Dermis blood vessel endothelial cell (primary cell): ENCODE results near the gene SRGAP2B. TPM values are rescaled to one million over a fixed set of nuclear protein-coding genes. Genes with fewer than 3 reads are reported as not detected.
"Not testable (repeated sequence)": the region's sequence is repeated elsewhere in the genome, so short reads cannot be mapped to it uniquely, and the experiment has no call there.

ENCODE experiments used
- DNase-seq: peaks from one replicate; pipeline ENCODE4 v3.0.0; 2010
- total RNA-seq: library from RNA; depleted of rRNA; stranded (reverse); fragments of >200 nt; gene quantifications from 2 replicates; pipeline ENCODE4 v1.2.3, GENCODE V29; 2014

The SRGAP2B gene
- total RNA-seq, 1 donor from 2014 or later: 142 TPM

GRCh38 chr1:144946525-144947480 is 148.3 kb downstream of the SRGAP2B start:
- DNase-seq: not testable (repeated sequence)

- not testable (repeated sequence) for DNase-seq
These were observed 153.4 kb downstream of the SRGAP2B start for GRCh38 chr1:144941710-144942109.

- not testable (repeated sequence) for DNase-seq
These were observed 155.1 kb downstream of the SRGAP2B start for GRCh38 chr1:144940054-144940453.

- not testable (repeated sequence) for DNase-seq
These were observed 156.5 kb downstream of the SRGAP2B start for GRCh38 chr1:144938627-144939026.

- not testable (repeated sequence) for DNase-seq
These were observed 158.9 kb downstream of the SRGAP2B start for GRCh38 chr1:144936186-144936732.

GRCh38 chr1:144935310-144935709 is 159.8 kb downstream of the SRGAP2B start:
- DNase-seq: not testable (repeated sequence)

- DNase-seq: not testable (repeated sequence)
These were observed 162.1 kb downstream of the SRGAP2B start for GRCh38 chr1:144933014-144933413.

GRCh38 chr1:144932153-144932552 is 163.0 kb downstream of the SRGAP2B start:
- not testable (repeated sequence) for DNase-seq

GRCh38 chr1:144931553-144931952 is 163.6 kb downstream of the SRGAP2B start:
- not testable (repeated sequence) for DNase-seq

- DNase-seq: not testable (repeated sequence)
These were observed 164.9 kb downstream of the SRGAP2B start for GRCh38 chr1:144930085-144930777.

GRCh38 chr1:144927292-144927691 is 167.8 kb downstream of the SRGAP2B start:
- not testable (repeated sequence) for DNase-seq

- DNase-seq: not testable (repeated sequence)
These were observed 171.5 kb downstream of the SRGAP2B start for GRCh38 chr1:144923640-144924039.

GRCh38 chr1:144922785-144923184 is 172.3 kb downstream of the SRGAP2B start:
- peak; percentile 12 for DNase-seq

- DNase-seq: not testable (repeated sequence)
These were observed 176.0 kb downstream of the SRGAP2B start for GRCh38 chr1:144919106-144919505.

GRCh38 chr1:144918027-144918603 is 177.0 kb downstream of the SRGAP2B start:
- not testable (repeated sequence) for DNase-seq

GRCh38 chr1:144917154-144918026 is 177.7 kb downstream of the SRGAP2B start:
- not testable (repeated sequence) for DNase-seq

GRCh38 chr1:144913977-144914734 is 181.0 kb downstream of the SRGAP2B start:
- DNase-seq: not testable (repeated sequence)

- not testable (repeated sequence) for DNase-seq
These were observed 181.7 kb downstream of the SRGAP2B start for GRCh38 chr1:144913458-144913857.

GRCh38 chr1:144910729-144911128 is 184.4 kb downstream of the SRGAP2B start:
- DNase-seq: not testable (repeated sequence)

- DNase-seq: not testable (repeated sequence)
These were observed 194.3 kb downstream of the SRGAP2B start for GRCh38 chr1:144900841-144901240.
